ENCODE data around the gene POLG2.

POLG2 gene

GRCh38 chr17:64535357-64535756 lies 38.5 kb upstream of the POLG2 start:
- no peak overlapping the region for H3K4me3 ChIP-seq (ENCODE audit: low read depth, low read length)
- no peak for TF ChIP-seq CTCF (conservative IDR thresholded peaks at IDR 0.05; ENCODE audit: low read depth, low read length)
- DNase-seq (ENCODE audit: low read depth) = no peak

- TF ChIP-seq CTCF (conservative IDR thresholded peaks at IDR 0.05; ENCODE audit: low read depth, low read length) = peak; percentile 44
- DNase-seq (ENCODE audit: low read depth) = no peak
- H3K4me3 ChIP-seq (ENCODE audit: low read depth, low read length) = no peak overlapping the region
Measured at GRCh38 chr17:64534187-64534586, 37.3 kb upstream of the POLG2 start.

- DNase-seq (ENCODE audit: low read depth) = no peak
- TF ChIP-seq CTCF (conservative IDR thresholded peaks at IDR 0.05; ENCODE audit: low read depth, low read length) = no peak
- H3K4me3 ChIP-seq (ENCODE audit: low read depth, low read length) = no peak overlapping the region
Measured at GRCh38 chr17:64533784-64534183, 36.9 kb upstream of the POLG2 start.

- TF ChIP-seq CTCF (conservative IDR thresholded peaks at IDR 0.05; ENCODE audit: low read depth, low read length) = no peak
- H3K4me3 ChIP-seq (ENCODE audit: low read depth, low read length) = no peak overlapping the region
- no peak for DNase-seq (ENCODE audit: low read depth)
Measured at GRCh38 chr17:64532409-64532808, 35.6 kb upstream of the POLG2 start.

- no peak for DNase-seq (ENCODE audit: low read depth)
- TF ChIP-seq CTCF (conservative IDR thresholded peaks at IDR 0.05; ENCODE audit: low read depth, low read length) = no peak
- no peak overlapping the region for H3K4me3 ChIP-seq (ENCODE audit: low read depth, low read length)
Measured at GRCh38 chr17:64531955-64532371, 35.1 kb upstream of the POLG2 start.

- no peak for TF ChIP-seq CTCF (conservative IDR thresholded peaks at IDR 0.05; ENCODE audit: low read depth, low read length)
- DNase-seq (ENCODE audit: low read depth) = no peak
- H3K4me3 ChIP-seq (ENCODE audit: low read depth, low read length) = no peak overlapping the region
Measured at GRCh38 chr17:64529221-64529620, 32.4 kb upstream of the POLG2 start.

- no peak for TF ChIP-seq CTCF (conservative IDR thresholded peaks at IDR 0.05; ENCODE audit: low read depth, low read length)
- DNase-seq (ENCODE audit: low read depth) = no peak
- H3K4me3 ChIP-seq (ENCODE audit: low read depth, low read length) = no peak overlapping the region
Measured at GRCh38 chr17:64527914-64528313, 31.1 kb upstream of the POLG2 start.

Measured in choroid plexus epithelial cell (primary cell).